K562 (cell line): ENCODE results near the gene HNRNPA3. TPM values are rescaled to one million over a fixed set of nuclear protein-coding genes. Genes with fewer than 3 reads are reported as not detected.

ENCODE experiments used
- ATAC-seq: fragments of 200-7000 bp; cut with Tn5 transposase; 3 replicates; pipeline ENCODE4 v1.9.1; 2020; ENCODE audit warnings: moderate library complexity
- BruUV-seq: library from RNA; stranded (reverse); fragments of 400-500 nt; replicated peaks from 2 replicates; lab custom pipeline; 2021; lab: Mats Ljungman, UMichigan
- CTCF ChIA-PET: fragments of 300-600 bp; formaldehyde crosslinking; extraction: SDS; loops from one replicate; lab custom pipeline; 2021; ENCODE audit warnings: low intra/inter-chr PET ratio; lab: Yijun Ruan, JAX
- POLR2A ChIA-PET: fragments of 300-600, 350-650 bp; sonication (Branson Sonifier 250); formaldehyde crosslinking; extraction: SDS; loops from one replicate; lab custom pipeline; 2021; ENCODE audit warnings: antibody characterized with exemption, inconsistent platforms; lab: Yijun Ruan, JAX
- DNase-seq, 4 experiments: peaks; one replicate each; pipeline versions ENCODE4 v3.0.0 to v3.0.0-alpha.2; 2011 to 2018; ENCODE audit warnings: low spot score in 3 of 4, mixed read lengths in 3 of 4; ENCODE audit errors: extremely low read depth in 1 of 4
- FAIRE-seq: peaks from 2 replicates; lab custom pipeline; 2011; peaks lifted over from hg19 to GRCh38; lab: Jason Lieb, UNC
- H2AFZ ChIP-seq: 2 replicates; pipeline ENCODE4 v1.6.0; 2011; ENCODE audit warnings: low read depth, low read length, control low read depth, inconsistent platforms
- H3K27ac ChIP-seq: fragments of 200-600 bp; 3 replicates; pipeline ENCODE4 v1.8.0; 2011; ENCODE audit warnings: low read depth, mild to moderate bottlenecking, control low read depth, inconsistent platforms, low read length, moderate library complexity, mixed read lengths; ENCODE audit errors: extremely low read depth
- H3K27me3 ChIP-seq, 2 experiments: fragments of 300-600 bp in 1 of 2; 2 replicates in 1 of 2; 3 replicates in 1 of 2; pipeline versions ENCODE4 v1.6.0 to v1.8.0; 2011; ENCODE audit warnings: inconsistent platforms in 2 of 2, low read length in 2 of 2, mild to moderate bottlenecking in 1 of 2, mixed read lengths in 1 of 2, moderate library complexity in 1 of 2; ENCODE audit not compliant: control insufficient read depth in 2 of 2, insufficient read depth in 2 of 2
- H3K36me3 ChIP-seq: fragments of 300-600 bp; 3 replicates; pipeline ENCODE4 v1.8.0; 2011; ENCODE audit warnings: mild to moderate bottlenecking, low read length, inconsistent platforms; ENCODE audit not compliant: control insufficient read depth, insufficient read depth
- H3K4me1 ChIP-seq, 2 experiments: fragments of 200-600 bp in 1 of 2; replicated peaks in 1 of 2; 2 replicates in 1 of 2; 3 replicates in 1 of 2; pipeline versions ENCODE4 v1.5.1 to v1.8.0; 2011; ENCODE audit warnings: inconsistent platforms in 2 of 2, low read length in 2 of 2, mild to moderate bottlenecking in 1 of 2, mixed read lengths in 1 of 2, moderate library complexity in 1 of 2; ENCODE audit not compliant: control insufficient read depth in 2 of 2, insufficient read depth in 2 of 2
- H3K4me2 ChIP-seq: 2 replicates; pipeline ENCODE4 v1.6.1; 2011; ENCODE audit warnings: low read length, control low read depth, inconsistent platforms, mixed read lengths; ENCODE audit not compliant: insufficient read depth
- H3K4me3 ChIP-seq: fragments of 200-600 bp; sonication (generic), shearing (Covaris generic); 2 replicates; pipeline ENCODE4 v1.5.1; 2016; ENCODE audit warnings: control low read depth, inconsistent platforms
- H3K79me2 ChIP-seq: fragments of 200-600 bp; 3 replicates; pipeline ENCODE4 v1.8.0; 2011; ENCODE audit warnings: low read length, inconsistent platforms; ENCODE audit not compliant: control insufficient read depth, insufficient read depth
- H3K9ac ChIP-seq, 2 experiments: 2 replicates each; pipeline versions ENCODE4 v1.6.0 to v1.6.1; 2011; ENCODE audit warnings: low read depth in 2 of 2, low read length in 2 of 2, control low read depth in 1 of 2, inconsistent platforms in 1 of 2, mild to moderate bottlenecking in 1 of 2, mixed read lengths in 1 of 2; ENCODE audit not compliant: insufficient read depth in 1 of 2
- H3K9me1 ChIP-seq: one replicate; pipeline ENCODE4 v1.6.0; 2011; ENCODE audit warnings: inconsistent platforms, mild to moderate bottlenecking, low read length, moderate library complexity; ENCODE audit not compliant: control insufficient read depth, insufficient read depth
- H3K9me3 ChIP-seq: replicated peaks from 2 replicates; pipeline ENCODE4 v1.5.1; 2011; ENCODE audit warnings: low read depth, low read length, inconsistent platforms; ENCODE audit not compliant: control insufficient read depth, insufficient read depth
- H4K20me1 ChIP-seq: replicated peaks from 2 replicates; pipeline ENCODE4 v1.6.1; 2011; ENCODE audit warnings: low read length, inconsistent platforms, mixed read lengths; ENCODE audit not compliant: control insufficient read depth, insufficient read depth
- CBFA2T3 ChIP-seq: fragments of 450-650 bp; IDR thresholded peaks from 2 replicates; pipeline ENCODE4 v1.6.1; 2017
- CTCF ChIP-seq, 3 experiments: IDR thresholded peaks in 2 of 3; conservative IDR thresholded peaks in 1 of 3; 2 replicates each; pipeline ENCODE4 v1.5.1; 2011 to 2012; ENCODE audit warnings: low read length in 3 of 3, mild to moderate bottlenecking in 3 of 3, control low read depth in 2 of 3, improper control_type of control experiment in 1 of 3, inconsistent platforms in 1 of 3, low read depth in 1 of 3, mixed read lengths in 1 of 3, moderate library complexity in 1 of 3; ENCODE audit not compliant: insufficient read depth in 2 of 3
- DPF2 ChIP-seq: fragments of 450-650 bp; IDR thresholded peaks from 2 replicates; pipeline ENCODE4 v1.6.1; 2016
- EGR1 ChIP-seq: fragments of 450-650 bp; conservative IDR thresholded peaks from 2 replicates; pipeline ENCODE4 v1.6.1; 2017; ENCODE audit warnings: mild to moderate bottlenecking
- ETS2 ChIP-seq: IDR thresholded peaks from 2 replicates; pipeline ENCODE4 v1.6.1; 2016; ENCODE audit warnings: borderline replicate concordance, missing genetic modification characterization, mild to moderate bottlenecking, moderate library complexity, missing compliant biosample characterization; ENCODE audit not compliant: poor library complexity, severe bottlenecking
- FOXP1 ChIP-seq: sonication (generic); formaldehyde crosslinking; IDR thresholded peaks from 2 replicates; pipeline ENCODE4 v1.8.0; 2022; ENCODE audit warnings: mild to moderate bottlenecking, missing genetic modification reagents
- GABPB2 ChIP-seq: fragments of 250-450 bp; sonication (Bioruptor Pico); conservative IDR thresholded peaks from 2 replicates; pipeline ENCODE4 v1.5.1; 2021; ENCODE audit warnings: mild to moderate bottlenecking
- GTF2E2 ChIP-seq: fragments of 200-800 bp; sonication (Bioruptor generic); IDR thresholded peaks from 2 replicates; pipeline ENCODE4 v1.6.1; 2016; ENCODE audit warnings: missing genetic modification characterization, missing compliant biosample characterization
- JUND ChIP-seq, 2 experiments: IDR thresholded peaks; 2 replicates in 1 of 2; 3 replicates in 1 of 2; pipeline ENCODE4 v1.6.1; 2011; ENCODE audit warnings: borderline replicate concordance in 2 of 2, low read depth in 2 of 2, low read length in 2 of 2, improper control_type of control experiment in 1 of 2, missing biosample characterization in 1 of 2, missing genetic modification characterization in 1 of 2, missing genetic modification reagents in 1 of 2
- KDM1A ChIP-seq, 2 experiments: fragments of 450-650 bp; IDR thresholded peaks; 2 replicates each; pipeline ENCODE4 v1.6.1; 2016; ENCODE audit warnings: mild to moderate bottlenecking in 2 of 2
- MAX ChIP-seq: sonication (generic); formaldehyde crosslinking; IDR thresholded peaks from 2 replicates; pipeline ENCODE4 v1.9.0; 2022; ENCODE audit warnings: mild to moderate bottlenecking, missing genetic modification reagents
- MEIS2 ChIP-seq: fragments of 450-650 bp; IDR thresholded peaks from 2 replicates; pipeline ENCODE4 v1.6.1; 2014; ENCODE audit warnings: mild to moderate bottlenecking; ENCODE audit not compliant: partially characterized antibody
- PREB ChIP-seq: sonication (generic); formaldehyde crosslinking; IDR thresholded peaks from 2 replicates; pipeline ENCODE4 v1.8.1; 2023; ENCODE audit warnings: mild to moderate bottlenecking, missing genetic modification reagents
- SETDB1 ChIP-seq: IDR thresholded peaks from one replicate; pipeline ENCODE4 v1.6.1; 2012; ENCODE audit warnings: low read length, control low read depth, inconsistent platforms
- SMAD1 ChIP-seq: fragments of 150-350 bp; IDR thresholded peaks from 2 replicates; pipeline ENCODE4 v1.6.1; 2014; ENCODE audit warnings: low read length, low read depth; ENCODE audit not compliant: partially characterized antibody
- SMARCC2 ChIP-seq: fragments of 450-650 bp; IDR thresholded peaks from 2 replicates; pipeline ENCODE4 v1.6.1; 2017; ENCODE audit warnings: antibody characterized with exemption, moderate library complexity, mild to moderate bottlenecking, low read depth
- SMARCE1 ChIP-seq: fragments of 450-650 bp; IDR thresholded peaks from 2 replicates; pipeline ENCODE4 v1.7.1; 2016; ENCODE audit warnings: mild to moderate bottlenecking
- TCF7L2 ChIP-seq: fragments of 150-350 bp; IDR thresholded peaks from 2 replicates; pipeline ENCODE4 v1.6.1; 2016; ENCODE audit warnings: low read depth, mild to moderate bottlenecking, low read length, moderate library complexity
- ZNF140 ChIP-seq: fragments of 250-450 bp; sonication (Bioruptor Pico); IDR thresholded peaks from 2 replicates; pipeline ENCODE4 v1.8.0; 2021; ENCODE audit warnings: moderate library complexity, mild to moderate bottlenecking, inconsistent platforms
- ZNF436 ChIP-seq: fragments of 250-450, 450-650 bp; sonication (Bioruptor Pico); formaldehyde crosslinking; IDR thresholded peaks from 2 replicates; pipeline ENCODE4 v1.7.0; 2020; ENCODE audit warnings: mild to moderate bottlenecking
- ZNF717 ChIP-seq: fragments of 250-450 bp; sonication (Bioruptor Pico); IDR thresholded peaks from 2 replicates; pipeline ENCODE4 v1.5.0; 2021
- ZNF75A ChIP-seq: fragments of 450-650 bp; formaldehyde crosslinking; IDR thresholded peaks from 2 replicates; pipeline ENCODE4 v1.4.0; 2020; ENCODE audit warnings: mild to moderate bottlenecking
- WGBS: fragments of 100-300 bp; shearing (Covaris generic); methylation state at CpG from one replicate; pipeline ENCODE4 v1.1.6; 2016; ENCODE audit warnings: low coverage, mixed read lengths; ENCODE audit not compliant: insufficient coverage; ENCODE audit errors: missing lambda C conversion rate; 5-methylcytosine and 5-hydroxymethylcytosine counted together
- in situ Hi-C: fragments of 300-500 bp; cut with MboI; formaldehyde crosslinking; loops from 4 replicates; pipeline ENCODE4 v1.15.0; 2018; ENCODE audit warnings: inconsistent platforms, mixed read lengths
- intact Hi-C: fragments of 100-400 bp; cut with micrococcal nuclease; formaldehyde crosslinking; loops from 2 replicates; pipeline ENCODE4 v1.14.2; 2022
- polyA plus RNA-seq, 8 experiments: library from polyadenylated mRNA; depleted of rRNA in 4 of 8; stranded (reverse) in 5 of 8; unstranded in 3 of 8; fragments of >200 nt; fragmentation: Nextera tagmentation in 2 of 8; fragmentation: Illumina TruSeq in 1 of 8; extraction: Ambion mirVana in 2 of 8; extraction: Trizol in 1 of 8; gene quantifications; 2 replicates each; pipeline versions ENCODE4 v1.2.1 to v1.2.3, GENCODE V29; 2011 to 2014; ENCODE audit warnings: inconsistent platforms in 1 of 8, missing spikeins in 1 of 8
- total RNA-seq, 7 experiments: library from RNA; depleted of rRNA in 6 of 7; stranded (reverse); fragments of >200 nt in 6 of 7; fragmentation: Illumina TruSeq in 2 of 7; extraction: Trizol in 2 of 7; gene quantifications; 2 replicates each; pipeline versions ENCODE4 v1.2.1 to v1.2.3, GENCODE V29; 2011 to 2021; ENCODE audit warnings: low replicate concordance in 1 of 7

HNRNPA3 gene
- total and polyA plus RNA-seq, 9 of the 15 experiments (the other 6 are each of a cell fraction or from before 2014, with no cell fraction given): 72.8 to 428 (median 192) TPM

GRCh38 chr2:177241711-177242120 is 29.1 kb downstream of the HNRNPA3 start:
- POLR2A ChIA-PET: interaction anchor here (2.6 to 7.4 kb wide), 2 partner anchors 10 to 15 kb away, joined by 14 to 70 read pairs; no protein-coding TSS in a partner anchor
- H3K36me3 ChIP-seq: peaks cover 43% of the 10 kb centered on the region; the same call in 2 of the 3 replicates
- TF ChIP-seq ETS2 (tag) (no peak), EGR1 (no peak), CTCF (IDR thresholded peaks at IDR 0.05 in 2 of 3, conservative IDR thresholded peaks at IDR 0.05 in 1 of 3; ENCODE audit: insufficient read depth in 2 of 3, low read depth in 1 of 3, low read length in 3 of 3) (no peak), DPF2 (peak; percentile 16; the same call in 1 of the 2 replicates), SMAD1 (no peak), JUND (IDR thresholded peaks at IDR 0.05; ENCODE audit: borderline replicate concordance, low read depth, low read length) (peak; percentile 13; the same call in 1 of the 2 replicates), JUND (tag; IDR thresholded peaks at IDR 0.05; ENCODE audit: borderline replicate concordance, low read depth, low read length) (no peak), ZNF436 (CRISPR knock-in tag) (no peak), ZNF75A (CRISPR knock-in tag) (no peak), ZNF140 (no peak), GTF2E2 (tag) (0 out of 2 replicates have a peak, but pooled peaks have one; percentile 17), SMARCE1 (peak; percentile 58), ZNF717 (CRISPR knock-in tag) (no peak), FOXP1 (0 out of 2 replicates have a peak, but pooled peaks have one; percentile 48), GABPB2 (CRISPR knock-in tag) (0 out of 2 replicates have a peak, but pooled peaks have one; percentile 25), MEIS2 (peak; percentile 39), TCF7L2 (no peak), KDM1A (IDR thresholded peaks at IDR 0.05) (peak; percentile 40 to 44; a peak in 3 of 4 replicates), PREB (no peak), MAX (no peak), CBFA2T3 (peak; percentile 46), SETDB1 (no peak), SMARCC2 (peak; percentile 31; the same call in 1 of the 2 replicates)

More at GRCh38 chr2:177241711-177242120, 29.1 kb downstream of the HNRNPA3 start:
- Histone ChIP-seq H3K4me2 (peak overlapping the region; percentile 33; the same call in 1 of the 2 replicates), H3K27me3 (no peaks in the 10 kb centered on the region), H3K9me3 (no peaks in the 10 kb centered on the region), H3K4me1 (peaks cover 18 to 55% of the 10 kb centered on the region in 2 experiments), H3K27ac (peak overlapping the region; percentile 78), H3K79me2 (peaks cover 97% of the 10 kb centered on the region), H4K20me1 (peaks cover 22% of the 10 kb centered on the region), H3K9me1 (no peaks in the 10 kb centered on the region), H3K4me3 (no peak overlapping the region), H2AFZ (no peak overlapping the region), H3K9ac (peak overlapping the region in 1 of 2 experiments; percentile 52; a peak in 2 of 4 replicates)
- intact Hi-C loops (loop anchor here (2.0 kb wide), 2 partner anchors 21 to 29 kb away; partner anchors contain the start of gene HNRNPA3), in situ Hi-C loops (no loop called here)
- ATAC-seq: no peak
- no peak for DNase-seq
- CTCF ChIA-PET: no interaction called here
- 41% methylated on average over 1 of the region's 1 CpG for WGBS
- no peak for FAIRE-seq
- no TSS peak for BruUV-seq
